Osteoblast (primary cell): ENCODE measurements around the gene KCNJ18. TPM values are rescaled to one million over a fixed set of nuclear protein-coding genes. Genes with fewer than 3 reads are reported as not detected.
A peak's percentile ranks its signal among the peaks of the same experiment; 100 is the strongest.
"Not testable (repeated sequence)": the region's sequence is repeated elsewhere in the genome, so short reads cannot be mapped to it uniquely, and the experiment has no call there.

ENCODE experiments used
- DNase-seq: peaks from one replicate; pipeline ENCODE4 v3.0.0; 2011; ENCODE audit warnings: low spot score, mixed read lengths; ENCODE audit not compliant: insufficient read length; ENCODE audit errors: missing footprints
- H2AFZ ChIP-seq: 2 replicates; pipeline ENCODE4 v1.6.0; 2011; ENCODE audit warnings: mild to moderate bottlenecking, low read length
- H3K27ac ChIP-seq: 2 replicates; pipeline ENCODE4 v1.5.1; 2011; ENCODE audit warnings: mild to moderate bottlenecking, low read depth, low read length, moderate library complexity
- H3K27me3 ChIP-seq: 2 replicates; pipeline ENCODE4 v1.6.0; 2012; ENCODE audit warnings: mild to moderate bottlenecking, control low read depth, inconsistent platforms, low read length, moderate library complexity; ENCODE audit not compliant: insufficient read depth
- H3K36me3 ChIP-seq: 2 replicates; pipeline ENCODE4 v1.5.1; 2011; ENCODE audit warnings: mild to moderate bottlenecking, low read length, control low read depth, moderate library complexity; ENCODE audit not compliant: insufficient read depth
- H3K4me1 ChIP-seq: 2 replicates; pipeline ENCODE4 v1.5.1; 2011; ENCODE audit warnings: mild to moderate bottlenecking, low read length, control low read depth, moderate library complexity; ENCODE audit not compliant: insufficient read depth
- H3K4me2 ChIP-seq: 2 replicates; pipeline ENCODE4 v1.6.0; 2011; ENCODE audit warnings: mild to moderate bottlenecking, low read length; ENCODE audit not compliant: insufficient read depth
- H3K4me3 ChIP-seq: fragments of 200-600 bp; sonication (generic); 3 replicates; pipeline ENCODE4 v1.5.1; 2012; ENCODE audit warnings: mild to moderate bottlenecking, low read length, inconsistent platforms; ENCODE audit not compliant: insufficient read depth
- H3K79me2 ChIP-seq: 2 replicates; pipeline ENCODE4 v1.6.0; 2012; ENCODE audit warnings: mild to moderate bottlenecking, low read length, control low read depth, inconsistent platforms; ENCODE audit not compliant: insufficient read depth
- H3K9me3 ChIP-seq: 2 replicates; pipeline ENCODE4 v1.5.1; 2011; ENCODE audit warnings: low read depth, low read length, control low read depth
- H4K20me1 ChIP-seq: 2 replicates; pipeline ENCODE4 v1.6.0; 2012; ENCODE audit warnings: mild to moderate bottlenecking, low read length, control low read depth; ENCODE audit not compliant: insufficient read depth
- total RNA-seq: library from RNA; depleted of rRNA; stranded (reverse); fragments of >200 nt; gene quantifications from 2 replicates; pipeline ENCODE4 v1.2.3, GENCODE V29; 2012
- TF ChIP-seq, protein P1 (sequence below): IDR thresholded peaks from 2 replicates; pipeline ENCODE4 v1.5.1; 2011; ENCODE audit warnings: mild to moderate bottlenecking, low read depth, low read length, moderate library complexity; ENCODE audit errors: extremely low read depth

KCNJ18 gene
- total RNA-seq, 1 donor = not detected

DNA sequence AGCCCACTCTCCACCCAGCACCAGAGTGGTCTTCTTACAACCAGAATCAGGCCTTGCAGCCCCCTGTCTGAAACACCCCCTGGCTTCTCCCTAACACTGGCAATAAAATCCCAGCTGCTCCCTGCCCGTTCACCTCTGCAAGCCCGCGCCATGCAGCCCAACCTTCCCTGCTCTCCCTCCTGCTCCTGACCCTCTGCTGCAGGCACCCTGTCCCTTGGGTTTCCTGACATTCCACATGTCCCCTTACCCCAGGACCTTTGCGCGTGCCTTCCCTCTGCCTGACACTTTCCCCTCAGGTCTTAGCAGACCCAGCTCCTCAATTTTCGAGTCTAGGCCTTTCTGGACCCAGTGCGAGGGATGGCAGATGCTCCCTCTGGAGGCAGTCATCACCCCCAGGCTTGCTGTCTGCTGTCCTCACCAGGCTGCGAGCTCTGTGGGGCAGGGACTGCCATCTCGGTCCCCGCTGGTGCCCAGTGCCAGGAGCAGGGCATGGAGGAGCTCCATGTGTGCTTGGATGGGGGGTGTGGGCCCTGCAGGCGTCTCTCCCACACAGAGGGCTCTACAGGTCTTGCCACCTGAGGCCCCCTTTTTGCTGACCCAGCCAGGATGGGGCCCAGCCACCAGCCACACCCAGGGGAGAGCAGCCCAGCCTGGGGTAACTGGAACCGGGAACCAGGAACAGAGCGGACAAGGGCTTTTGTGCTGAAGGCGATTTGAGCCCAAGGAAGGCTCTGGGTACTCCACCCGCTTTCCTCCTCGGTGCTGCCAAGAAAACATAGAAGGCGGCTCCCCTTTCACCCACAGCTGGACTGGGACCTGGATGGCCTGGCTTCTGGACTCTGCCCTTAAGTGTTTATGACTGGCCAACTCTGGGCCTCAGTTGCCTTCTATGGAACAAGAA, 15.6 kb downstream of the KCNJ18 start:
- DNase-seq = peak; percentile 68
- not testable (repeated sequence) for H3K9me3 ChIP-seq, H3K36me3 ChIP-seq, H3K27me3 ChIP-seq, H3K4me1 ChIP-seq, H3K4me2 ChIP-seq, H3K27ac ChIP-seq, H3K79me2 ChIP-seq, H2AFZ ChIP-seq, H3K4me3 ChIP-seq, H4K20me1 ChIP-seq

DNA sequence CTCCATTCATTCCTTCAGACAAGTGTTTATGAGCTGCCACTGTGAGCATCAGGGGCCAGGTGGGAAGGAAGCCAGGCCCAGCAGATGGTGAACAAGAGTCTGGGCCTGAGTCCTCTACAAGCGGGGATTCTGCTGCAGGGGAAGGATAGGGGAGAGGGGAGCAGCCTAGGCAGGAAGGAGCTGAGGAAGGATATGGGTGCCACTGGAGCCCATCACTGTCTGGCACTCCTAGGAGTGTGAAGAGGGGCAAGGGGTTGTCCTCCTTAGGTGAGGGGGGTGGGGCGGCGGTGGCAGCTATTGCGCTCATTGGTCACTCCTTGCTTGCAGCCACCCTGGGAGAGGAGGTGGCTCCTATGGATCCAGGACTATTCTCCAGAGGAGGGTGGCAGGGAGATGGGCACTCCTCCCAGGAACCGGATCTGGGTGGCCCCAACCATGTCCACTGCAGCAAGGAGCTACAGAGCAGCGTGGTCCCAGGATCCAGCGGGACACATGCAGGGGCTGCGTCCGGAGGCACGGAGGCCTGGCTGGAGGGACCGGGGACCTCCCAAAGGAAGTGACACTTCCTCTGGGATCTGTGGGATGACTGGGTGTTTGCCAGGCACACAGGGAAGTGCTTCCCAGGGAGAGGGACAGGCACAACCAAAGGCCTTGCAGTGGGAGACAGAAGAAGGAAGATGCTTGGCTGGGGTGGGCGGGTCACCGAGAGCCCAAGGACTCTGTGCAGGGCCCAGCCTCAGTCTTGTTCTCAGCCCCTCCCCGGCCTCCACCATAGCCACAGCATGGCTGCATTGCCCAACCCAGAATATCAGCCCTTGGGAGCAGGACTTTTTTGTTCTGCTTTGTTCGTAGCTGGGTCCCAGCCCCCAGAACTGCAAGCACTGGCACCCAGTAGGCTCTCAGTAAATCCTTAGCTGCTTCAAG, 16.6 kb downstream of the KCNJ18 start:
- peak; percentile 43 for DNase-seq
- not testable (repeated sequence) for H3K36me3 ChIP-seq, H3K4me2 ChIP-seq, H3K27ac ChIP-seq, H4K20me1 ChIP-seq, H2AFZ ChIP-seq, H3K27me3 ChIP-seq, H3K79me2 ChIP-seq, H3K4me1 ChIP-seq, H3K4me3 ChIP-seq, H3K9me3 ChIP-seq

DNA sequence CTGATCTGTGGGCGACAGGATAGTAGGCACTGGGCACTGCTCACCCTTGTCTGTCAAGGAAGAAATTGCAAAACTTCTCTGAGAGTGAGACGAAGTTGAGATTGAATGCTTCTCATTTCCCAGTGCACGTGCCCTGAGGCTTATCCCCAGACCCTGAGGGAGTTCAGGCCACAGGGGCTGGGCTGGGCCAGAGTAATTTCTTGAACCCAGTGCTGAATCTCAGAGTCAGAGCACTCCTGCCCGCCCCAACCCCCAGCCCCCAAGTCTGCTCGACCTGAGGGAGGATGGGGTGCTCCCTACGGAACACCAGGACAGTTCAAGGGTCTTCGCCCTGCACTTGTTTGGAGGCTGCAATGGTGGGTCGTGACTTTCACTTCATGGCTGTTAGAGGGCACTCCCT, 17.7 kb downstream of the KCNJ18 start:
- not testable (repeated sequence) for H3K27me3 ChIP-seq, H3K27ac ChIP-seq, H3K36me3 ChIP-seq, H3K4me2 ChIP-seq, H4K20me1 ChIP-seq, DNase-seq, H2AFZ ChIP-seq, H3K9me3 ChIP-seq, H3K4me1 ChIP-seq, H3K79me2 ChIP-seq, H3K4me3 ChIP-seq

DNA sequence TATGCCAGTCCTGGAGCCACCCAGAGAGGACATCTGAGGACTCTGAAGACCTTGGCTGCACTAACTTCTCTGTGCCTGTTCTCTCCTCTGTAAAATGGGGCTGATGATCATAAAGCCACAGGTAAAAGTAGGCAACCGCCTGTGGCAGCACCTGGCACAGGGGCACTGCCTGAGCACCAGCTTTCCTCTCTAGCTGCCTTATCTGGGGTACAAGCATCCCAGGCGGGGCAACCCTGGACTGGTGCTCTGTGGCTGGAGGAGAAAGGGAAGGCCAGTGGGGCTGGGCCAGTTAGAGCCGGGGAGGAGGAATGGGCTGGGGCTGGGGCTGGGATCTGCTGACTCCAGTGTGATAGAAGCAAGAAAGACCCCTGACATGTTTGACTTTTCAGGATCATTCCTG, 18.2 kb downstream of the KCNJ18 start:
- not testable (repeated sequence) for H3K36me3 ChIP-seq, H3K27me3 ChIP-seq, H3K9me3 ChIP-seq, H3K4me2 ChIP-seq, H3K27ac ChIP-seq, H4K20me1 ChIP-seq, H2AFZ ChIP-seq, H3K4me3 ChIP-seq, H3K79me2 ChIP-seq, H3K4me1 ChIP-seq, DNase-seq

DNA sequence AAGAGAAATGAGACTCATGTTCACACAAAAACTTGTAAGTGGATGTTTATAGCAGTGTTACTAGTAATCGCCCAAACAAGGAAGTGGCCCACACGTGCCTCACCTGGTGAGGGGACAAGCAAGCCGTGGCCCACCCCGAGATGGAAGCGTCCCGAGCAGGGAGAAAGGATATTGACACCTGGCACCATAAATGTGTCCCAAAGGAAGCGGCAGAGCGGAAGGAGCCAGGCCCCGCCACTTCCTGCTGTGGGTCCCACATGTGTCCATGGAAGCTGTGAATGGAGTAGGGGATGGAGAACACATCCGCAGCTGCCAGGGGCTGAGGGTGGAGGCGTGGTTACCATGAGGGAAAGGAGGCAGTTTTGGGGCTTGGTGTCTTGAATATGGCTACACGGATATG, 18.9 kb downstream of the KCNJ18 start:
- H2AFZ ChIP-seq = no peak overlapping the region
- H3K36me3 ChIP-seq = no peaks in the 10 kb centered on the region
- no peak overlapping the region for H3K27ac ChIP-seq
- H3K4me1 ChIP-seq = no peaks in the 10 kb centered on the region
- H3K4me2 ChIP-seq = no peak overlapping the region
- no peak for DNase-seq
- no peaks in the 10 kb centered on the region for H3K9me3 ChIP-seq
- no peaks in the 10 kb centered on the region for H3K27me3 ChIP-seq
- no peaks in the 10 kb centered on the region for H3K79me2 ChIP-seq
- no peak overlapping the region for H3K4me3 ChIP-seq
- TF ChIP-seq, protein P1, sequence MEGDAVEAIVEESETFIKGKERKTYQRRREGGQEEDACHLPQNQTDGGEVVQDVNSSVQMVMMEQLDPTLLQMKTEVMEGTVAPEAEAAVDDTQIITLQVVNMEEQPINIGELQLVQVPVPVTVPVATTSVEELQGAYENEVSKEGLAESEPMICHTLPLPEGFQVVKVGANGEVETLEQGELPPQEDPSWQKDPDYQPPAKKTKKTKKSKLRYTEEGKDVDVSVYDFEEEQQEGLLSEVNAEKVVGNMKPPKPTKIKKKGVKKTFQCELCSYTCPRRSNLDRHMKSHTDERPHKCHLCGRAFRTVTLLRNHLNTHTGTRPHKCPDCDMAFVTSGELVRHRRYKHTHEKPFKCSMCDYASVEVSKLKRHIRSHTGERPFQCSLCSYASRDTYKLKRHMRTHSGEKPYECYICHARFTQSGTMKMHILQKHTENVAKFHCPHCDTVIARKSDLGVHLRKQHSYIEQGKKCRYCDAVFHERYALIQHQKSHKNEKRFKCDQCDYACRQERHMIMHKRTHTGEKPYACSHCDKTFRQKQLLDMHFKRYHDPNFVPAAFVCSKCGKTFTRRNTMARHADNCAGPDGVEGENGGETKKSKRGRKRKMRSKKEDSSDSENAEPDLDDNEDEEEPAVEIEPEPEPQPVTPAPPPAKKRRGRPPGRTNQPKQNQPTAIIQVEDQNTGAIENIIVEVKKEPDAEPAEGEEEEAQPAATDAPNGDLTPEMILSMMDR = no peak
- H4K20me1 ChIP-seq = no peaks in the 10 kb centered on the region

DNA sequence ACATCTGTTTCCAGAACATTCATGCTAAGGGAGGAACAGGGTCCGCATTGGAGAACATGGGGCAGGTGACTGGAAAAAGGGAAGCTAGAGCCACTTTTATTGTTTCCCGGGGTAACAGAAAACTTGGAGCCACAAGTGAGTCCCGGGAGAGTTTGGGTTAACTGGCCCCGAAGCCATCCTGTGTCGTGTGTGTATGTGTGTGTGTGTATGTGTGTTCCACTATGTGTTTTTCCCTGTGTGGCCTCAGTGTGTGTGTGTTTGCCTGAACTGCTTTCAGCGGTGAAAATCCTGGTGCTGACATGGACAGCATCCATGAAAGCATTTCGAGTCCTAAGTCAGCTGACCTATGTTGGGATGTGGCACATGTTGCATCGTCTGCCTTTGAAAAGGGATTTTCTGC, 20.7 kb downstream of the KCNJ18 start:
- H3K27ac ChIP-seq, DNase-seq, H2AFZ ChIP-seq, H3K79me2 ChIP-seq, H4K20me1 ChIP-seq, H3K27me3 ChIP-seq, H3K4me2 ChIP-seq, H3K36me3 ChIP-seq, H3K4me3 ChIP-seq, H3K4me1 ChIP-seq, H3K9me3 ChIP-seq: not testable (repeated sequence)

DNA sequence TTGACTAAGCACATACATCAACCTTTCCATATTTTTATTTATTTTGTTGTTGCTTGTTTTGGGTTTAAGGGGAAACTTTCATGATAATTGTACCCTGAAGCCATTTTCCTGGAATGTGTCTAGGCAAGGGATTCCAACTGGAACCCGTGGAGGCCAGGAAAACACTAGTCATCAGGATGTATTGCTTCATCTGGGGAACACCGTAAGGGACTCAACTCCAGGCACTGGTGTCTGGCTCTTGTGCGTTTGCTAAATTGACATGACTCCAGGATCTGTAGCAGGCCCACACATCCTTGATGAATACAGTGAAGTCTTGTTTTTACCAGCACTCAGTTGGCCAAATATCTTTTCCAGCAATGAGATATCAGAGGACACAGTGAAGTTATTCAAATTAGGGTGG, 21.3 kb downstream of the KCNJ18 start:
- not testable (repeated sequence) for H3K4me1 ChIP-seq, H3K27me3 ChIP-seq, H4K20me1 ChIP-seq, DNase-seq, H3K79me2 ChIP-seq, H2AFZ ChIP-seq, H3K36me3 ChIP-seq, H3K9me3 ChIP-seq, H3K27ac ChIP-seq, H3K4me2 ChIP-seq, H3K4me3 ChIP-seq

DNA sequence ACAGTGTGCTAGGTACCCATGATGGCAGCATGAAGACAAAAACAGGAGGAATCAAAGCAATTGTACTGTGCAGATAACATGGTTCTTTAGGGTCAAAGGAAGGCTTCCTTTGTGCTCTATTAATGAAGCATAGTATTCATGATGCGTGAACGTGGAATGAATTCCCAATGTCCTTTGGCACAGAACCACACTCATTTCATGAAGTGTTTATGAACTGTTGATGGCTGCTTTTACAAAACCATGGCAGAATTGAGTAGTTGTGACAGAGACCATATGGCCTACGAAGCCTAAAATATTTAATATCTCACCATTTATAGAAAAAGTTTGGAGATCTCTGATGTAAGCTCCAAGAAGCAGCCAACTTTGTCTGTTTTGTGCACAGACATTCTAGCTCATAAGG, 22.4 kb downstream of the KCNJ18 start:
- H3K79me2 ChIP-seq, H4K20me1 ChIP-seq, DNase-seq, H3K27me3 ChIP-seq, H3K36me3 ChIP-seq, H2AFZ ChIP-seq, H3K9me3 ChIP-seq, H3K4me2 ChIP-seq, H3K27ac ChIP-seq, H3K4me3 ChIP-seq, H3K4me1 ChIP-seq: not testable (repeated sequence)
